Measurements from ENCODE around the gene CDHR4.
"Not testable (repeated sequence)": the region's sequence is repeated elsewhere in the genome, so short reads cannot be mapped to it uniquely, and the experiment has no call there.

The CDHR4 gene

DNA sequence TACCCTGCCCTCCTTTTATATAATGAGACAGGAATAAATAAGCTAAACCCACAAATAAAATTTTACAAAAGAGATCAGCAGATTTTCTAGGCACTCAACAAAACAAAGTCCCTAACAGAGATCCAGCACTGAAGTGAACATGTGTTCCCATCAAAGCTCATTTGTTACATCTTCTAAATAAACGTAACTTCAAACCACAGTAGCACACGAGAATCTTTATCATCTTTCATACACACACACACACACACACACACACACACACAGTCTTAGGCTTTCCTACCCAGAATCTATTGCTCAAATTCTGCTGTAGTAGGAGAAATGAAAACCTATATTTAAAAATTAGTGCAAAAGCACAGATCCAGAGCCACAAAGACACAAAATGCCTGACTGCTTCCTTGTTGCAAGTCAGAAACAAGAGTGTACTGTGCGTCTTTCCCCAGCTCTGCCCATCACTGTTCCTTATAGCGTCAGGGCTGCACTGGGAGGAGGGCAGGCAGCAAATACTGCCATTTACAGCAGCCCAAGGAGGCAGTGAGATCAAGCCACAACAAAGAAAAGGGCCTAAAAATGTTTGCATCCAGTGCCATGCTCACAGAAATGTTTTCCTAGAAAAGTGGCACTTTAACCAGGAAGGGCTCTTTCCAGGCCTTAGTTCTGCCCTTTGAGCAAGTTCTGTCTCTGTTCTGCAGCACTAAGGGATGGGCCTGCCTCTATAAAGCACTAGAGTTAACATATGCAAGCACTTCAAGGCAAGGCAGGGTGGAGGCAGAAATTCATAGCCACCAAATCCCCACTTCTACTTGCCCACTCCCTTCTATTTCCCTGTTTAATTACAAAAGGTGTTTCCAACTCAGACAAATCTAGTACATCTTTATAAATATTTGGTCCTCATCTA is 19.3 kb downstream of the CDHR4 start:
- DNase-seq, result no peak

DNA sequence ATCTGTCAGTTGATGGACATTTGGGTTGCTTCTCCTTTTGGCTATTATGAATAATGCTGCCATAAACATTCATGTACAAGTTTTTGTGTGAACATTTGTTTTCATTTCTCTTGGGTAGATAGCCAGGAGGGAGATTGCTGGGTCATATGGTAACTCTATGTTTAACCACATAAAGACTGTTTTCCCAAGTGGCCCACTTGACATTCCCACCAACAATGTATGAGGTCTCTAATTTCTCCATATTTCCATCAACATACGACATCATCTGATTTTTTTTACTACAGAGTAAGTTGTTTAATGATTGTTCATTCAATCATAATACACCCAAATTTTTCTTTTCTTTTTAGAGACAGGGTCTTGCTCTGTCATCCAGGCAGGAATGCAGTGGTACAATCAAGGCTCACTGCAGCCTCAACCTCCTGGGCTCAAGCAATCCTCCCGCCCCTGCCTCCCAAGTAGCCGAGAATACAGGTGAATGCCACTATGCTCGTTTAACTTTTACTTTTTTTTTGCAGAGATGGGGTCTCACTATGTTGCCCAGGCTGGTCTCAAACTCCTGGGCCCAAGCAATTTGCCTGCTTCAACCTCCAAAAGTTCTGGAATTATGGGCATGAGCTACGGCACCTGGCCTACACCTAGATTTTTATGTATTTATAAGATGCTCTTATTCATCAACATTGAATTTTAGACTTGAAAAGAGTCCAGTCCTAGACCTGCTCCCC is 20.2 kb downstream of the CDHR4 start:
- no peak for DNase-seq

DNA sequence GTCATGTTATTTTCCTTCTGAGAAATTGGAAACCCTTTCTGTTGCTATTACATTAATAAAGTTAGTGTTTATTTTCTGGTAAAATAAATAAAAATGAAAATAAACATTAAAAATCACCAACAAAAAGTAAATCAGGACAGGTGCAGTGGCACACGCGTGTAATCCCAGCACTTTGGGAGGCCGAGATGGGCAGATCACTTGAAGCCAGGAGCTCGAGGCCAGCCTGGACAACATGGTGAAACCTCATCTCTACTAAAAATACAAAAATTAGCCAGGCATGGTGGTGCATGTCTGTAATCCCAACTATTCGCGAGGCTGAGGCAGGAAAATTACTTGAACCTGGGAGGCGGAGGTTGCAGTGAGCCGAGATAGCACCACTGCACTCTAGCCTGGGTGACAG is 23.6 kb downstream of the CDHR4 start:
- DNase-seq, result not testable (repeated sequence)

DNA sequence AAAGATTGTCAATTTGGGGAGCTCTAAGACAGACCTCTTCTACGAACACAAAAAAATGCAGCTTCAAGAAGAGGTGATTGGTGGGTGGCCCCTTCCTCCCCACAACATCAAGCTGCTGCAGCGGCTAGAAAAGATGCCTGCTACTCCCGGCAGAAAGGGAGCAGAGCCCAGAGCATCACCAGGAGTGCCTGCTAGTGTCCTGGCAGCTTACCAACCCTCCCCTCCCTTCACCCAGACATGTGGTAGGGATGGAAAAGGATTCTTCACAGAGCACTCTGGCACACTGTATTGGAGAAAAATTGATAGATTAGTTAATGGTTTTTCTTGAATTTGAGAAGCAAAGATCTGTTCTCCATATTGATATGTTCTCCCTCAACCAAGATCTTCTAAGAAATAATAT is 24.1 kb downstream of the CDHR4 start:
- DNase-seq, result no peak

DNA sequence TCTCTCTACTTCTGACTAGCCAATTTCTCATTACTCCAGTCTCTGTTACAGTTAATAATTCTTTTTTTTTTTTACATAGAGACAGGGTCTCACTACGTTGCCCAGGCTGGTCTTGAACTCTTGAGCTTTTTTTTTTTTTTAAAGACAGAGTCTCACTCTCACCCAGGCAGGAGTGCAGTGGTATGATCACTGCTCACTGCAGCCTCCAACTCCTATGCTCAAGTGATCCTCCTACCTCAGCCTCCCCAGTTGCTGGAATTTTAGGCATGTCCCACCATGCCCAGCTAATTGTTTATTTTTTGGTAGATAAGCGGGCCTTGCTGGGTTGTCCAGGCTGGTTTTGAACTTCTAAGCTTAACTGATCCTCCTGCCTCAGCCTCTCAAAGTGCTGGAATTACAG is 27.0 kb downstream of the CDHR4 start:
- no peak for DNase-seq

DNA sequence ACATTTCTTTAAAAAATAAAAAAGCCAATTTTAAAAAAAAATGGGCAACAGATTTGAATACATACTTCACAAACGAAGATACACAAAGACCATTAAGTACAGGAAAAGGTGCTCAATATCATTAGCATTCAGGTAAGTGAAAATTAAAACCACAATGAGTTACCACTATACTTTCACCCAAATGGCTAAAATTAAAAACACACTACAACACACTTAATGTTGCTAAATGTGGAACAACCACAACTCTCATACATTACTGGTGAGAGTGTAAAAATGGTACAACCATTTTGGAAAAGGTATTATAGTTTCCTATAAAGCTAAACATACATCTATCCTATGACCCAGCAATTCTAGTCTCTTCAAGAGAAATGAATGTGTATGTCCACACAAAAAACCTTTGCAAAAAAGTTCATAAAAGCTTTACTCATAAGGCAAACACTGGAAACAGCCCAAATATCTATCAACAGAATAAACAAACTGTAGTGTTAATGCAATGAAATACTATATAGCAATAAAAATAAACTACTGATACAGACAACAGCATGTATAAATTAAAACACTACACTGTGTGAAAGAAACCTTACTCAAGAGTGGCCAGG is 28.2 kb downstream of the CDHR4 start:
- DNase-seq, result no peak

DNA sequence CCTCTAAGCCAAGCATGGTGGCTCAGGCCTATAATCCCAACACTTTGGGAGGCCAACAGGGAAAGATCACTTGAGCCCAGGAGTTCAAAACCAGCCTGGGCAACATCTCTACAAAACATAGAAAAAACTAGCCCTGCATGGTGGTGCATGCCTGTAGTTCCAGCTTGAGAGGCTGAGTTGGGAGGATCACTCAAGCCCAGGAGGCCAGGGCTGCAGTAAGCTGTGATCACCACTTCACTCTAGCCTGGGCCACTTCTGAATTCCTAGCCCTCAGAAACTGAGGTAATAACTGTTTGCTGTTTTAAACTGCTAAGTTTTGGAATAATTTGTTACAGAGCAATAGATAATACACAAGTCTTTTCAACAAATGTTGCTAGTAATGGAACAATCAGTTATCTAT is 29.7 kb downstream of the CDHR4 start:
- no peak for DNase-seq

DNA sequence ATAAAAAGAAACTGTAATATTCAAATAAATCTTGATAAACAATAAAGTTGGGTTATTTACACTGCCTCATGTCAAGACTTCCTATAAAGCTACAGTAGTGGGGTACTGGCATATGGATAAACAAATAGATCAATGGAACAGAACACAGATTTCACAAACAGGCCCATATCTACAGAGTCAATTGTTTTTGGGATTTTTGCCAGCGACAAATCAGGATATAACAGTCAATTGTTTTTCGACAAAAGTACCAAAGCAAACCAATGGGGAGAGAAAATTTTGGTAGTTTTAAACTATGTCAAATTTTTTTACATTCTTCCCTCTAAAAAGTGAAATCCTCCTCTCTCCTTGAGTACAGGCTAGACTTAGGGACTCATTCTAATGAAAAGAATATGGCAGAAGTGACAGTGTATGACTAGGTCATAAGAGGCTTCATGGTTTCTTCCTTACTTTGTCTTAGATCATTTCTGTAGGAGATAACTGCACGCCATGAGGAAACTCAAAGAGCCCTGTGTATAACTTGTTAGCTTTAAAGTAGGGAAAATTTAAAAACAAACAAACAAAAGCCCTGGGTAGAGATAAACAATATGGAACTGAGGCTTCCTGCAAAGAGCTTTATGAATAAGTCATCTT is 30.3 kb downstream of the CDHR4 start:
- DNase-seq, result no peak

DNA sequence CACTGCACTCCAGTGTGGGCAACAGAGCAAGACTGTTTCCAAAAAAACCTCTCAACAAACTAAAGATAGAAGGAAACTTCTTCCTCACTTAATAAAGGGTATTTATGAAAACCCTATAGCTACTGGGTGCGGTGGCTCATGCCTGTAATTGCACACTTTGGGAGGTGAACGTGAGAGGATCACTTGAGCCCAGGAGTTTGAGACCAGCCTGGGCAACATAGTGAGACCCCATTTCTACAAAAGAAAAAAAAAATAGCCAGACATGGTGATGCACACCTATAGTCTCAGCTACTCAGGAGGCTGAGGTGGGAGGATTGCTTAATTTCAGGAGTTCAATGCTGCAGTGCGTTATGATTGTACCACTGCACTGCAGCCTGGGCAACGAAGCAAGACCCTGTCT is 35.7 kb downstream of the CDHR4 start:
- no peak for DNase-seq

DNA sequence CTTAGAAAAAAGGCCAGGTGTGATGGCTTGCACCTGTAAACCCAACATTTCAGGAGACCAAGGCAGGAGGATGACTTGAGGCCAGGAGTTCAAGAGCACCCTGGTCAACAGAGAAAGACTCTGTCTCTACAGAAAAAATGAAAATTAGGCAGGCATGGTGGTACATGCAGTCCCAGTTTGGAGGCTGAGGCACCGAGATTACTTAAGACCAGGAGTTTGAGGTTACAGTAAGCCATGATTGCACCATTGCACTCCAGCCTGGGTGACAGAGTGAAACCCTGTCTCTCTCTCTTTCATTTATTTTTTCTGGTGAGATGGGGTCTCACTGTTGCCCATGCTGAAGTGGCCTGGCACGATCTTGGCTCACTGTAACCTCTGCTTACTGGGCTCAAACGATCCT is 38.0 kb downstream of the CDHR4 start:
- DNase-seq, result no peak

DNA sequence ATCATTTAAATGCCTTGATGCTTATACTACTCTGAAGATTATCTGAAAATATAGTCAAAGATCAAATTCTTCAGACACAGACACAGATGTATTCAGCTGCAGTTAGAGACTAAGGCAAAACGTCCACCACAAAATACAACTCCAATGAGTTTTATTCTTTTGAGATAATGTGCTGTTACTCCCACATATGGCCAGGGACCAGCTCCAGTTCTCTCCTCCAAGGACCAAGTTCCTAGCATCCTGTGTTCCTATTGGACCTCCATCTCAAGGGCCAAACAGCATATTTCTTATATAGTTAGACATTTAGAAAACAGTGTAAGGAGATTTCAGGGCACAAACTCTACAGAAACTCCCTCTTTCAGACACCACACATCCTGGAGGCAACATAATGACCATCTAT is 40.4 kb downstream of the CDHR4 start:
- DNase-seq, result no peak

DNA sequence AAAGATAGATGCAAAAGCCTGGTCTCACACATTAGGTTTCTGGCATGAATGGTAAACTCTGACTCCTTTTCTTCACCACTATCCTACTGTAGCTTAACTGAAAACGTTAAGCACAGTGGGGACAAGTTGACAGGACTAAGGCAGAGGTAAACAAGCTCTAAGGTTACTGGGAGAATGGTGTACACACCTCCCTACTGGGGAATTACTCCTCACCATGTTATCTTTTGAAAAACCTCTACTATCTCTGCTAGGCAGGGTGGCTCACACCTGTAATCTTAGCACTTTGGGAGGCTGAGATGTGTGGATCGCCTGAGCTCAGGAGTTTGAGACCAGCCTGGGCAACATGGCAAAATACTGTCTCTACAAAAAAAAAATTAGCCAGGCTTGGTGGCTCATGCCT is 42.5 kb downstream of the CDHR4 start:
- no peak for DNase-seq

DNA sequence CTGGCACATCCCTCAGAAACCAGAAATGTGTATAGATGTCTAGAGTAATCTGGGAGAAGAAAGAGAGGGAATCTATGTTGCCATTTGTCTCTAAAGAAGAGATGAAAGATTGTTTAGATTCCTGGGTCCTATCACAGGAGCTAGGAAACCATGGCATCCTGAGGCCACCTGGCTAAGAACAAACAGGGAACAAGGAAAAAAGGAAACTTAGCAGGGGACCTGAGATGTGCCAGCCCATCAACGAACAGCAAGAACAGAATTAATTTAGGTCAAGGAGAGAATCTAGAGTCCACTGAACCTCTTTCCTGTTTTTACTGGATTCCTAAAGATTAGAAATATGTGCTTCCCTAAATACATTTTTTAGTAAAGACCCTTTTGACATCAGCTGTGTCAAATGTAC is 43.6 kb downstream of the CDHR4 start:
- DNase-seq, result no peak

DNA sequence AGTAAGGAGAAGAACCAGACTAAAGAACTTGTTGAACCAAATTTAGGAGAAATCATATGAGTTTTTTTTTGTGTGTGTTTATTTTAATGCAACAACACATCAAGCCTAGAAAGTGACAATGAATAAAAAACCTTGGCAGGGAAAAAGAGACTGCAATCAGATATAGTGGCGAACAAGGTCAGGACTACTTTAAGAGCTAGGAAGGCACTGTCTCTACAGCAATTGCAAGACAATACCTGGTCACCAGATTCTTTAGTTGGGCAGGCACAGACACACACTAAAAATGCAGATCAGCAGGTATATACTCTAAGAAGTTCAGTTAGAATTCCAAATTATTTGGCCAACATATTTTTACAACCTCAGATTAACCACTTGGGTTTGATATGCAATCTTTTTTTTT is 45.1 kb downstream of the CDHR4 start:
- DNase-seq, result no peak

DNA sequence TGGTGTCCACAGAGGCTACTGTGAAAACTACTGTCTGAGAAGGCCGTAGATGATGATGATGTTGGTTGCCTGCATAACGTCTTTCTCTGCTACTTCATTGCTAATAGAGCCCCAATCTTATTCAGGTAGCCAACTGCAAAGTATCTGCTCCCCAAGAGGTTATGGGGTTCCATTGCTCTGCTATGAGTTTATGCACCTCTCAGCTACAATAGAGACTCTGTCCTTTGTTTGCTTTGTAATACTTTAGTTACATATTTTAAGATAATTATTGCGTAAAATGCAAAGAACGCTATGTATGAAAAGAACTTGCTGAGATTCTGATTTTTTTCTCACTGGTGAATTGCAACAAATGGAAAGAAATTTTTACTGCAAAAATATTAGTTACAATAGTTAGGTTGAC is 48.2 kb downstream of the CDHR4 start:
- no peak for DNase-seq

DNA sequence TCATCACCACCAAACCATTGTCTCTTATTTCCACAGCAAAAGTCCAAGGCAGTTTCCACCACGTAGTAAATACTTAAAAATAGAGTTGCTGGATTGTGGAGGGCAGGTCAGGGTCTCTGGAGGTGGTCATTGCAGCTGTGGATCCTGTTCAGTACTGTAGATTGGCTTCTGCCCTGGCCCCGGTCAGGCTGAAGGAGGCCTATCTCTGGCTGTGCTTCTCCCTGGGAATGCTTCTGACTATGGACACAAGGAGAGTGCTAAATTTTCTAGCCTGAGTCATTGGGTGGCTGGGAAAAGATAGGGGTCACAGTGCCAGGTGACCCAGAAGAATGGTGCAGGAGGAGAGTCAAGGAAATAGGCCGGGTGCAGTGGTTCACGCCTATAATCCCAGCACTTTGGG is 49.6 kb downstream of the CDHR4 start:
- no peak for DNase-seq

DNA sequence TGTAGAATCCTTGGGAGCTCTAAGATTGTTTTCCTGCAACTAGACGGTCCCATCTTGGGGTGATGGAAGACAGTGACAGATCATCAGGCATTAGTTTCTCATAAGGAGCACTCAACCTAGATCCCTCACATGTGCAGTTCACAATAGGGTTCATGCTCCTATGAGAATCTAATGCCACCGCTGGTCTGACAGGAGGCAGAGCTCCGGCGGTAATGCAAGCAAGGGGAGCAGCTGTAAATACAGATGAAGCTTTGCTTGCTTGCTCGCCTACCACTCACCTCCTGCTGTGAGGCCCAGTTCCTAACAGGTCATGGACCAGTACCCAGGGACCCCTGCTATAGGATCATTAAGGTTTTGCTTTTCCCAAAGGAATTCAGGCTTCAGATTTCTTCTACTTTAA is 50.8 kb downstream of the CDHR4 start:
- DNase-seq, result not testable (repeated sequence)

DNA sequence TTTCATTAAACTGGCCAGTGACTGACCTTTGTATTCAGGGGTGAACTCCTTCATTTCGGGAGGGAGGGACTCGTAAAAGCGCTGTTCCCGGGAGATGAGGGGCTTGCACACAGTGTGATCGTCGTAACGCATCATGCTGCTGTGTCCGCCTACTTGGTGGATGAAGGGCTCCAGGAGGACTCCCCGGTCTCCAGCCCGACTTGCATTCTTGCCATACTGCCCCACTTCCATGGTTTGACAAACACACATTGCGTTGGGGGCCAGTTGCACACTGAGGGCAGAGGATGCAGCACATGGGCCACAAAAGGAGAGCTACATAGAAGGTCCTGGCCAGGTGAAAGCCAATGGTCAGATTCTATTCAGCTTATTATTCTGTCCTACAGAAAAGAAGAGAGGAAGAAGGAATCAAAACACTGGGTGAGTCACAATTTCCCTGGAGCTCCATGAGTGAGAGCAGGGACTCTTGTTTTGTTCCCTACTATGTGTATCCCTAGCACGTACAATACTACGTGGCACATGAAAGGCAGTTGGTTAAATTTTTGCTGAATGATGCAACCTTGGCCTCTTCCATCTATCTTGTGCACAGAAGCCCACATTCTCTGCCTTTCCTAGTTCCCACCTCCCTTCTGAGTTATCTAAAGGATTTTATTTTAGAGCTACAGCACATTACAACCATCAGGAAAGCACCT is 51.7 kb downstream of the CDHR4 start:
- DNase-seq, result no peak

DNA sequence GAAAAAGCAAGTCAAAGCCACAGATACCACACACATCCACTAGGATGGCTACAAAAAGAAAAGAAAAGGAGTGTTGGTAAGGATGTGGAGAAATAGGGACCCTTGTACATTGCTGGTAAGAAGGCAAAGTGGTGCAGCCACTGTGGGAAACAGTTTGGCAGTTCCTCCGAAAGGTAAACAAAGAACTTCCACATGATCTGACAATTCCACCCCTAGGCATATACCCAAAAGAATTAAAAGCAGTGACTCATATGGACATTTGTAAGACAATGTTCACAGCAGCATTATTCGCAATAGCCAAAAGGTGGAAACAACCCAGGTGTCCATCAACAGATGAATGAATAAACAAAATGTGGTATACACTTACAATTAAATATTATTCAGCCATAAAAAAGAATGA is 53.7 kb downstream of the CDHR4 start:
- DNase-seq, result no peak
